ENCODE results near the gene DYRK1A.

The DYRK1A gene

GRCh38 chr21:37365517-37366481, 774 bp upstream of the DYRK1A start:
- DNase-seq: peak; percentile 34

- no peak for DNase-seq
Observed at GRCh38 chr21:37367336-37367702, 746 bp downstream of the DYRK1A start.

- no peak for DNase-seq
Observed at GRCh38 chr21:37367703-37368540, 1.3 kb downstream of the DYRK1A start.

DNA sequence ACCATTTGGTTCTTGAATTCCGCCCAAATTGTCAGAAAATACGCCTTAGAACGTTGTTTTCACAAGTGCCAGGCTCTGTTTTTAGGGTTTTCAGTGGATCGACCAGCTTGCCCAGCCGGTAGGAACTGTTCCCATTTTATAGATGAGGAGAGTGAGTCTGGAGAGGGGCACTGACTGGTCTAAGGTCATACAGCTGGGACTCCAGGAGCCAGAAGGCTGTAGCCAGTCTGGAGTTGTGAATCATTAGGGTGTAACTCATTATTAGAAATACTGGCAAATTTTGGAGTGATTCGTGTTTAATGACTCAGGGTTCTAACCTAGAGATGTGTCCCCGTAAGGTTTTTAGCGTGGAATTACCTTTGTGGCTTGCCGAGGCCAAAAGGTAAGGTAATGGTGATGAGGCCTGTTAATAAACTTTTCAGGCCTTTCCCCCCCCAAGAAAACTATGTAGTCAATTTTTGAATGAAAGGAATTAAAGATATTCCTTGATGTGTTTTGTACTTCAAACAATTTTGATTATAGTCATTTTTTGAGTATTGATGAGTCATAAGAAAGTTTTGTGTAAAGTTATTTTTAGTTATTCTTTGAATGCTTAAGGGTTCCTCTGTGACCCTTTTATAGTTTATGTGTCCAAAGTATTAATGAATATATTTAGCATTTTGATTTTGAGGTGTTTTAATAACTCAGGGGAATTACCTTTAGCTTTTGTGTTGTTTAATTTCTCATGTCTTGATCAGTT, 2.1 kb downstream of the DYRK1A start:
- DNase-seq: no peak

DNA sequence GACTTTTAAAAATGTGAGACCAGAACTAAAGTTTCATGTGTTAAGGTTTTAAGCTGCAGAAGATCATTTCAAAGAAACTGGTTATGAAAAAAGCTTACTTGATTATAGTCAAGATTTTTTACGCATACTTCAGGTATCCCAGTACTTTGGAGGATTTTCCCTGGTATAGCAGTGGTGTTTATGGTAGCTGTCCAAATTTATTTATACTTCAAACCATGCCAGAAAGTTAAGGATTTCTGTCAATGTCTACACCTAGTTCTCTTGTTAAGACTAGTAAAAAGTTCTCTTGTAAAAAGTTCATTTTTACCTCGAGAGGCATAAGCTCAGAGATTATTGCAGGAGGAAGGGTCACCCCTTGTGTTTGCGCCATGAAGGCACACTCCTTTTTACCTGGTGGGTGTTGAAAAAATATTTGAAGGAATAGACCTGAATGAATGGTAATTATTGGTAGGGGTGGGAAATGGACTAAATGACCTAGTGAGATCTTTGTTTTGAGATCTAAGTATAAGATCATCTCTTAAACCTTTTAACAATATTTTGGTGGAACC, 2.8 kb downstream of the DYRK1A start:
- no peak for DNase-seq

DNA sequence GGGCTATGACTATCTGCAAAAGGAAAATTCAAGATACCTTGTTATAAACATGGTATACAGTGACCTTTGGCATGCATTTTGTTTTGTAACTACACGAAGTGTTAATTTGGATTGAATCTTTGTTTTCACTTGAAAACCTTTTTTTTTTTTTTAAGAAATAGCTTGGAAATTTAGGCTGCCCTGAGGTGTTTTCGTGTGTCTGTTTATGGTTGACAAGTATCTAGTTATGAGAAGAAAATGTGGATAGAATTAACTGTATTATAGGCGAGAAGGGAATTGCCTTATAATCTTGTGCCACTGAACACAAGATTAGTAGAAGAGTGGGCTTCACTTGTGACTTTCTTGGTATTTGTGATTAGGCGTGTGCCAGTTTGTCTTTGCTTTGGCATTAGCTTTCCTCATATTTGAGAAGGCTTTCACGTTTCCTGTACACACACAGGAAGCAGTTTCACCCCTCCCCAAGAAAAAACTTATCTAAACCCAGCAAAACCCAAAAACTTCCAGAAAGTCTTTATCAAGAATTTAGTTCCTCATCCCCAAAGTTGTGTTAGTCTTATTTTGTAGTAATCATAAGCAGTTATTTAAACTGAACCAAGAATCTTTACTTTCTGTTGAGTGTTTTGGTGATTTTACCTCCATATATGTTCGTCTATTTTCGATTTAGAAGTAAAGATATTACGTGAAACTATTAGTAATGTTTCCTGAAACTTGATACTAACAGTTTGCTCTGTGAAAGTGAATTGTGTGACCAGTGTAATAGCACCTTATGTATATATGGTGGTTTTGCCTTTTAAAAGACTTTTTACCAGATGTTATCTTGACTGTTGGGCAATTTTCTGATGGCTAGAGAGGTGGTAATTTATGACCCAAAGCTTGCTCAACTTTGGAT, 3.8 kb downstream of the DYRK1A start:
- peak; percentile 98 for DNase-seq

DNA sequence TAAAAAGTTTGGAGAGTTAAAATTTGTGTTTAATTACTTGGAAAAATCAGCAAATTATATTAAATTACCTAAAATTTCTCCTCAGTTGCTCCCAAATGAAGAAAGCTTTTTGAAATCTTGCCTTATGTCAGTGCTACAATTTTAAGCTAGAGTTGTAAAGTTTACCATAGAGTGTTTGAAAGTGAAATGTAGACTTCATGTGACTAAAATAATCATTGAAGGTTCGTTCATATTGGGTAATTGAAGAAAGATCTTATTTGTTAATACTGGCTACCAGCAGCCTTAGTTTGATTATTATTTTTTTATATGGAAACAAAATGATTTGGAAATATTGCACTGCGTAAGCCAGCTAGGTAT, 4.4 kb downstream of the DYRK1A start:
- DNase-seq: no peak

DNA sequence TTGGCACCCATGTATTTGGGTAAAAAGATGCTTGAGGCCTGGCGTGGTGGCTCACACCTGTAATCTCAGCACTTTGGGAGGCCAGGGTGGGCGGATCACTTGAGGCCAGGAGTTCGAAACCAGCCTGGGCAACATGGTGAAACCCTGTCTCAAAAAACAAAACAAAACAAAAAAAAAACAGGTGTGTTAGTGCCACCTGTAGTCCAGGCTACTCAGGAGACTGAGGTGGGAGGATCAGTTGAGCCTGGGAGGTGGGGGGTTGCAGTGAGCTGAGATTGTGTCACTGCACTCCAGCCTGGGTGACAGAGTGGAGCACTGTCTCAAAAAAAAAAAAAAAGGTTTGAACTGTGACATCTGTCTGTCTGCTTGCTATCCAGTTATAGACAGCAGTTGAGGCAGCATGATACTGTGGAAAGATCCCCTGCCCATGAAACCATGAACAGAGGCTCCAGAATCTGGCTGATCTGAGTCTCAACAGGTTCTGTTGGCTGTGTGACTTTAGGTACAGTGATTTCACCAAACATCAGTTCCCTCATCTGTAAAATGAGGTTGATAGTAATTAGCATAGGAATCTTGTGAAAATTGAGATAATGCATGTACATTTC, 5.7 kb downstream of the DYRK1A start:
- no peak for DNase-seq

DNA sequence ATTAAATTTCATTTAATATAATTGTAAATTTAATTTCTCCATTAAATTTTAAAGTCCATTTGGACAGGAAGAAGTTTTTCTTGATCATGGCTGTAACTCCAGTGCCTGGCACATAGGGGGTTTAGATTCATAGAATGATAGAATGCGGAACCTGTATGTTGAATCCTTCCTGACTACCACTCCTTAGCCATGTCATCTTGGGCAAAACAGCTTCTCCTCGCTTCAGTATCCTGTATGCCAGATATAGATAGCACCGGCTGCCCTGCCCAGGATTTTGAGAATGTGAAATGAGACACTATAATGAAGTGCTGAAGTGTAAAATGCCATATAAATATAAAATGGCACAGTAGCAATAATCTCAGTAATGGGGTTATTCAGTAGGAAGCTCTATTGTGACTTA, 6.4 kb downstream of the DYRK1A start:
- DNase-seq: no peak

- no peak for DNase-seq
Observed at GRCh38 chr21:37373539-37373938, 7.0 kb downstream of the DYRK1A start.

DNA sequence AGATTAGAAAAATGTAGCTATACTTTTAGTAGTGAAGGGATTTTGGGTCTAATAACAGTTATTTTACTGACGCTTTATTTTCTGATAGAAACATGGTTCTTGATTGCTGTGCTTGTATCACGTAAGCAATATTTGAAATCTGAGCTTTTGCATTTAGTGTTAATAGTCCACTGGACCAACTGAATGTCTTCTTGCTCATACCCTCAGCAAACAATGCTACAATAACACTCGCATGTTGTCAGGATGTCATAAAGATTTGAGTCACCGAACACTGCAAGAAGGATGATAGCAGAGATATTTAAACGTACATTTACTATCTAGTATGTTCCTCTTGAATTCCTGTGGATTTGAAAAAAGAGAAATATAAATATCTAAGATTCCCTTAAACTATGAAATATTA, 7.5 kb downstream of the DYRK1A start:
- DNase-seq: no peak

- DNase-seq: no peak
Observed at GRCh38 chr21:37375866-37376574, 9.4 kb downstream of the DYRK1A start.

DNA sequence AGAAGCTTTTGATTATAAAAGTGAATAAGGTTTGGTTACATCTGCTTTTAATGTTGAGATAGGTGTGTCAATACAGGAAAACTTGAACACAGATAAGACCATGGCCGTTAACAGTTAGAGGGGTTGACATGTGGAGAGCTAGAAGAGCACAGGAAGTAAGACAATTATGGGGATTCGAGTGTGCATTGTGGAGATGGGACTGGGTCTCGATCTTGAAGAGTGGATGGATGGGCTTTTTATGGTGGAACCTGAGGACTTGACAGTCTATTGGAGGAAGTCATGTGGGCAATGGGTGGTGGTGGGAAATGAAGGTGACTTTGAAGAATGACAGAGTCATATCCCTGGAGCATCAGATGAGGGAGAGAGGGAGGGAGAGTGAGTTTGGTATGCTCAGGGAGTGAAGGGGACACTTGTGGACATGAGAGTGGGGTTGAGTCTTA, 12.1 kb downstream of the DYRK1A start:
- DNase-seq: peak; percentile 30

DNA sequence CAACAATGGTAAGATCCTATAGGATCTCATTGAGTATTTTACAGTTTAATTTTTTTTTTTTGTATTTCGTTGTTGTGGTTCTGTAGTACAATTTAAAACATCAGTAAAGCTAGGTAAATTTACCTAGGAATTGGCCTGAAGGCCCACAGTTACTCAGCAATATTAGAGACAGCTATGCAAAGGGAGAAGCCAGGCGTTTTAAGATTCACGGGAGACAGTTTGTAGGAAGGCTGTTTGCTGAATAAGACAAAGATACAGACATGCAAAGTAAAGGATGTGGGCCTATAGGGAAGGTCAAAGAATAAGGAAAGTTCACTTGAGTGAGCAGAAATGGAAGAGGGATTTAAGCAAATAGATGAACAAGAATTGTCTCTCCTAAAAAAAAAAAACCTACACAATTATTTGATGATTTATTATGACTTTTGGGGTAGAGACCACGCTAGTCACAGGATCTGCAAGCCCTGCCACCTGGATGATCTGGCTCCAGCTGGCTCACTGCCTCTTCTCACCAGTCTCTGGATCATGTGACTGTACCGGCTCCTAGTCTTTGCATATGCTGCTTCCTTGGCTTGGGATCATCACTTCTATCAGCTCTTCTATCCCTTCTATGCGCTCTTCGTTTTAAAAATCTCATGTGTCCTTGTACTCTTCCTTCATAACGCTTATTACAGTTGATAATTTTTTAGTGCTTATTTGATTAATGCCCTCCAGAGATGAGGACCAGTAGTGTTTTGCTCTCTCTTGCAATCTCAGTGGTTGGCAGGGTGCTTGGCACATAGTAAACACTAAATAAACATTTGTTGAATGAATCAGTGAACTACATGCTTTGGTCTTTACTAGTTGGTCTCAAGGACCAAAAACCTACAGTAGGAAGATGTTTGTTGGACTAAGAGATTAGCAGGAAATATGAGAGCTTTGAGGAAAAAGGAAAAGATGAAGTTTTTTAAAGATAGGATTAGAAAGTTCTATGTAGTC, 14.1 kb downstream of the DYRK1A start:
- DNase-seq: no peak

DNA sequence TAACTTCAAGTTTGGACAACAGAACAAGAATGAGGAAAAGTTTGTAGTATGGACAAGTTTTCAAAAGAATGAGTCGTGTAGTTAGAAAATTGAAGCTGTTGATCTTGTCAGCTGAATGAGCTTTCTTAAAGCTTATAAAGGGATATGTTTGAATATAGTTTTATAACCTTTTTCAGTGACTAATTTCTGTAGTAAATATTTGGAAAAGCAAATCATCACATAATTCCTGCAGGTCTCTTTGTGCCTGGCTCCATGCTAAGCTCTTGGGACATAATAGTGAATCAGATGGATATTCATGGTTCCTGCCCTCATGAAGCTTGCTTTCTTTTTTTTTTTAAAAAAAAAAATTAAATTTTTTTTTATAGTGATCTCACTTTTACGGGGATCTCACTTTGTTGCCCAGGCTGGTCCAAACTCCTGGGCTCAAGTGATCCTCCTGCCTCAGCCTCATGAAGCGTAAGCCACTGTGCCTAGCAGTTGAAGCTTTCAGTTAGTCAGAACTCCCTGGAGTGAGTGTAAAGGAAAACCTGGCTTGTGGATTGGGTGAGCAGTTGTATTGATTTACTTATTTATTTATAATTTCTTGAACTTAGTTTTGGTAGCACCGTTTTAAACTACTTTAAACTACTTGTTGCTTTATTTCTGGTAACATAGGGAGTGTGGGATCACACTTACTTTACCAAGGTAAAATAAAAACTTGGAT, 15.5 kb downstream of the DYRK1A start:
- no peak for DNase-seq

DNA sequence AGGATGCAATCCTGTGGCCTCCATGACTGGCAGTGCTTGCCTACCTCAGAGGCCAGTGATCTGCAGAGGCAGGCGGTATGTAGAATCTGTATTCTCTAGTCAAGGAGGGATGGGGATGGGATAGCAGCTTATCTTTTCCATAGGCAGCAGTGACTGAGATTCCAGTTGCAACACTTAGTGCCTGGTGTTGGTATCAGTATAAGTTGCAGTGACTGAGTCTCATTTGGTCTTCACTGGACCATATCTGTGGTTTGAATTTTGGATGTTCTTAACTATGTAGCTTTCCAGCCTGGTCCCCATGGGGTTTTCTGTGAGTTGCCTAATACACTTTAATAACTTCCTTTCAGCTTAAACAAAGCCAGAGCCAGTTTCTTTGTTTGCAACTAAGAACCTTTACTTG, 16.5 kb downstream of the DYRK1A start:
- no peak for DNase-seq

- no peak for DNase-seq
Observed at GRCh38 chr21:37383784-37384311, 17.3 kb downstream of the DYRK1A start.

DNA sequence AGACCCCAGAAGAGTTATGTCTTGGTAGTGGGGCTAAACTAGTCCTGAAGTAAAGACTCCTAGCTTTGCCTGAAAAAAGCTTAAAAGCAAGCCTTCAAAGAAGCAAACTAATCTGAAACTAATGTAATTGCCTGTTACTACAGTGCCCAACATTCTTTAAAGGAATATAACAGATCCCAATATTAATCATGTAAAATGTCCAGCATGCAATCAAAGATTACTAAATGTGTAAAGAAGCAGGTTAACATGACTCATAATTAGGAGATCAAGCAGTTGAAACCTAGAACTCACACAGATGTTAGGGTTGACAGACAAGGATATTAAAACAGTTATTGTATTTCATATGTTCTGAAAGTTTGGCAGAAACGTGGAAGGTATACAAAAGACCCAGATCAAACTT, 17.8 kb downstream of the DYRK1A start:
- no peak for DNase-seq
